GM21526 (cell line): ENCODE measurements around the gene GNMT.
"Not testable (repeated sequence)": the region's sequence is repeated elsewhere in the genome, so short reads cannot be mapped to it uniquely, and the experiment has no call there.

Experiments
- ATAC-seq: cut with Tn5 transposase; IDR thresholded peaks from one replicate; pipeline ENCODE4 v1.9.1; 2021; ENCODE audit warnings: moderate library complexity; ENCODE audit not compliant: unreplicated experiment, low FRiP score

The GNMT gene

DNA sequence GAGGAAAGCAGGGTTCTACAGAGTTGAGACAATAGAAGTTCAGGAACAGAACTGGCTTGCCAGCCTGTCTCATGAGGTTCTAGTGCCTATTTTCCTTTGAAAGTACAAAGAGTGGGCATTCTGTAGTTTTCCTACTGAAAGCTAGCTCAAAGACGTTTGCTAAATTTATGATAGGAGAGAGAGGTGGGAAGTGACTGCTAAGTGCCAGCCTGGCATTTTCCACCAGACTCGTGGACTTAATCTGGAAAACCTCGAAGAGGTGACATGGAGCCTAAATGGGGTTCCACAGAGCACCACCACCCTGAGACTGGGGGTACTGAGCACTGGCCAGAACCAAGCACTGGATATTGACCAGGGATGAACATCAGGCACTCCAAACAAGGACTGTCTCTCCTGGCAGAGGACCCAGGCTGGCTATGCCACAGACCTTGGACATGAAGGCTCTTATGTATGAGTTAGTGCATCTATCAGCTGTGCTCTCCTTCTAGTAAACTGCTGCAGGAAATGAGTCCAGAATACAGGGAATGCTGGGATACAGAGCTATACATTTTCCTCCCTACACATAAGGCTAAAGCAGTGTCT is 11.3 kb downstream of the GNMT start:
- no peak for ATAC-seq

DNA sequence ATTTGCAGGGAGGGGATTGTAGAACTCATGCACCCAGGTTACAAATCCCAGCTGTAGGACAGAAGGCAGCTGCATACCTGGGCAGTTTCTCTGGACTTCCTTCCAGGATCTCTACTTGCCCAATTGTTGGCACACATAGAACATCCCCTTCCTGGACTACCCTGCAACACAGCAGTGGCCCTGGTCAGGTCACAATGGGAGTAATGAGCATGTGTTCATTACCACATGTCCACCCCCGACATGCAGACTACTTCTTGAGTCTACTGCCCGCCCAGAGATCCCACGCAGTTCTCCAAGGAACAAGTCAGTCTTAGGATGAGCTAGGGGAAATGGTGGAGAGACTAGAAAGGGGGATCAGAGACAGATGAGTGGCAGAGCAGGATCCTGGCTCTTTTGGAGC is 13.4 kb downstream of the GNMT start:
- no peak for ATAC-seq

DNA sequence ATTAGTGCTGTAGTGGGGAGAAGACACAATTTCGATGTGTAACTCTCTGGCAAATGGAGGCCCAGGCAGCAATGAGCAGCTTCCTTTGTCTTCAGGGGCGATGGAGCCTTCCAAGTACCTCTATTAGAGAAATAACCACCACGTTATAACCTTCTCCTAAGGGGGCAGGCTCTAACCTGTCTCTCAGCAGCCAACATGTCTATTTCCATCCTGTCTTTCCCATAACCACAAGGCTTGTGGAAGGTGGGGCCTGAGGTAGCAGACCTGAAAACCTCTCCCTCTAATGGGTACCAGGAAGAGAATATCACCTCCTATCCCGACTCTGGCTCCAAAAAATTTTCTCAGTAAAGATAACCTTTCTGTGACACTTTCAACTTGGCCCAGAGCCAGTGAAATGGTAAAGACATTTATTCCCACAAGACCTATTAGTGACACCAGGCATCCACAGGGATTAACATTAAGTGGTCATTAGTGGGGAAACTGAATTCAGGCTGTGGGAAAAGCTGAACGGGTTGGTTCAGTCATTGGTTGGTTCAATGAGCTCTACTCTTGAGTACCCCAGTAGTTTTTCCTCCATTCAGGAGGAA is 14.5 kb downstream of the GNMT start:
- ATAC-seq = no peak

DNA sequence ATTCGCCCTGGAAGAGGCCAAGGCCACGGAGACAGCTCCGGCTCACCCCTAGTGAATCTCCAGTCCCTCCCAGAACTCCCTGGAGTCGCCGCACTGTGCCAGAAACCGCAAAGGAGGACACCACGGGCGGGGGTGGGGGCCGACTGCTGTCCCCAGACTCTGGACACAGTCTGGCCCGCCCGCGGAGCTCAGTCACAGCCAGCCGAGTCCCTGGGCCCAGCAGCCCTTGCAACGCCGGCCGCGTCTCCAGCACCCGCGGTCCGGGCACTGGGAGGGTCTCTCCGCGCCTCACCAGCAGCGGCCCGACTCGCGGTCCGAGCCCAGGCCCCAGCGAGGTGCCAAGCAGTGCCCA is 17.9 kb downstream of the GNMT start:
- no peak for ATAC-seq

DNA sequence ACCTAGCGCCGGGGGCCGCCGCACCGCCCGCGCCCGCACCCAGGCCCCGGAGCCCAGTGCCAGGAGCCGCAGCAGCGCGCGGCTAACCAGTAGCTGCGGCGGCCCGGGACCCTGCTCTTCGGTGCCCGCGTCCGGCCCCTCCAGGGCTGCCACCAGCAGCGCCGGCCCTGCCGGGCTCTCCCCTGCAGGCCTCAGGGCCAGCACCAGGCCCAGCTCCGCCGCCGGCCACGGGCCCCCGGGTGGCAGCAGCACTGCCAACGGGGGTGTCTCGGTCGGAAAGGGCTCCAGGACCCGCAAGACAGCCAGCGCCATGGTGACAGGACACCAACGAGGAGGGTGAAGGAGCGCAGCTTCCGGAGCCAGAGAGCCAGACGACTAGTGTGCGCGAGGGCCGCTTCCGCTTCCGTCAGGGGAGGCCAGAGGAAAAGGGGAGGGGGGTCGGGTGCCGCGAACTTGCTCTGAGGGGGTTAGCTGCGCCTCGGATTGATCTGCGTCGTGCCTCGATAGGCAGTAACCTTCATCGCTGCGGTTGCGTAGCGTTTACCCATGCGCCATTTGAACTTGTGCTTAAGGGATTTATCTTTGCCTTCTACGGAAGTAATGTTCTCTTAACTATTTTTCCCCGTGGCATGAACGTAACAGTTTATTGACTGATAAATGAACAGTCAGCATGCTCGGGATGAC is 18.4 kb downstream of the GNMT start, which contains the start of gene PEX6:
Gene PEX6, minus strand, starts transcription at position 343 of the 684 bp plus-strand sequence. Its CDS starts 31 bp downstream, at position 312.
- ATAC-seq = peak; percentile 71

- peak; percentile 1 for ATAC-seq
Measured at GRCh38 chr6:42979523-42980177, 19.1 kb downstream of the GNMT start.

DNA sequence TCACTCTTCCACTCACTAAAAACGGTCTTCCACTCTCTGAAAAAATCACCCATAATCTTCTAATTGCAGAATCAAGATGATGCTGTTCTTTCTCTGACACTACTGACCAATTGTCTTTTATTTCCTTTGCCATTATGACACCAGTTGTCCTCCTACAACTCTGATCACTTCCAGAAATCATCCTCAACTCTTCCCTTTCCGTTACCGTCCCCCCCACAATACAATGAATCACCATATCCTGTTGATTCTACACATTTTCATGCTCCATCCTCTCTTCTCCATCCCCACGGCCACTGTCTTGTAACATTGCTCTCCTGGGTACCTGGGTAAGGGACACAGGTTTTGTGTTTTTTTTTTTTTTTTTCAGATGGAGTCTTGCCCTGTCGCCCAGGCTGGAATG is 21.3 kb downstream of the GNMT start:
- no peak for ATAC-seq

DNA sequence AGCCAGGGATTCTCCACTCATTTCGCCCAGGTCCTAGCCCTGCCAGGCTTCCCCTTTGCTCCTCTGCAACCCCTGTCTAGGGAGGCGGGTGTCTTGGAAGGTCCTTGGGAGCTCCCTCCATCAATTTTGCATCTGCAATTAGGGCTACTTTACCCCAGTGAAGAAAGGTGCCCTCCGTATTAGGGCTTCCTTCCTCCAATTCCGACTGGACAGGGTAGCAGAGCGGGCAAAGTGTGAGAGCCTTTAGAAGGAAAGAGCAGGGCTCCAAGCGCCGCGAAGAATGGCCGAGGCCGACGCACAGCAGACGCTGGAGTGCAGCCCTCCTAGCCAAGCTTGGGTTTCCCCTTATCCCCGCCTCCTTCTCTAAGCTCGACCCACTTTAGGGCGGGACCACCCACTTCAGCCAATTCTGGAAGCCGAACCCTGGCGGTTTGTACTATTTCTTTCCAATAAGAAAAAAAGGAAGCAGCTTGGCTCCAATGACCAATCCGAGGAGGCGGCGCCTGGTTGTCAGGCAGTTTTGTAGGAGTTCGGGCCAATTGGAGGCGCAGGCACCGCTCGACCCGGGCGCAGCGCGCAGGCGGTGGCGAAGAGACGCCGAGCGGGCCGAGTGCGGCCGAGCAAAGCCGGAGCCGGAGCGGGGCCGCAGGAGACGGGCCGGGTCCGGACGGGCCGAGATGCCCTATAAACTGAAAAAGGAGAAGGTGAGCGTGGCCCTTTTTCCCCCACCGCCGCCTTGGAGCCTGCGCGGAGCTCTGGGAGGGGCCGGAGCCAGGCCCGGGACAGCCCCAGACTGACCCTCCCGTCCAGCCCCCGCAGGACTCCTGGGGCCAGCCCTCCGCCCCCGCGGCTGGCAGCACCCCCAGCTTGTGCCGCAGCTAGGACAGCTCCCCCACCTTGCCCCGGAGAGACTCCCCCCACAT is 23.7 kb downstream of the GNMT start, which contains the start of gene PPP2R5D:
Gene PPP2R5D, plus strand, starts transcription at position 570 of the 923 bp plus-strand sequence. Its CDS starts 108 bp downstream, at position 678.
- peak; percentile 88 for ATAC-seq

DNA sequence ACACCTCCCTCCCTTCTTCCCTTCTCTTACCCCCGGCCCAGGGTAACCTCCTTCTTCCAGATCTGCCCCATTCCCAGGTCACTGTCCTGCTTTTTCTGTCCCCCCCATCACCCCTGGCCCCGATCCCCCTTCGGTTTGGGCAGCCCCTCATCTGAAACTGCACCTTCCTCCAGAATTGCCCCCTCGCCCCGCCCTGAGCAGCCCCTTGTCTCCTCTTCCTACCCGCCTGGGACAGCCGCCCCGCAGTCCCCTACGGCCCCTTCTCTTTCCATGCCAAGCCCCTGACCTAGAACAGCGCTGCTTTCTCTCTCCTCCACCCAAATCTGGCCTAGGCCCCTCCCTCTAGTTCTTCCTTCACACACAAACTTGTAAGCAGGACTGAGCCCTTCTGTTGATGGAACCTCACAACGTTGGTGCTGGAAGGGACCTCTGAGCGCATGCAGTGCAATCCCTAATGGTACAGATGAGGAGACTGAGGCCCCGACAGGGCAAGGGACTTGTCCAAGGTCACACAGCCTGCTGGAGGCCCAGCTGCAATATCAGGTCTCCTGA is 24.4 kb downstream of the GNMT start:
- ATAC-seq = no peak

DNA sequence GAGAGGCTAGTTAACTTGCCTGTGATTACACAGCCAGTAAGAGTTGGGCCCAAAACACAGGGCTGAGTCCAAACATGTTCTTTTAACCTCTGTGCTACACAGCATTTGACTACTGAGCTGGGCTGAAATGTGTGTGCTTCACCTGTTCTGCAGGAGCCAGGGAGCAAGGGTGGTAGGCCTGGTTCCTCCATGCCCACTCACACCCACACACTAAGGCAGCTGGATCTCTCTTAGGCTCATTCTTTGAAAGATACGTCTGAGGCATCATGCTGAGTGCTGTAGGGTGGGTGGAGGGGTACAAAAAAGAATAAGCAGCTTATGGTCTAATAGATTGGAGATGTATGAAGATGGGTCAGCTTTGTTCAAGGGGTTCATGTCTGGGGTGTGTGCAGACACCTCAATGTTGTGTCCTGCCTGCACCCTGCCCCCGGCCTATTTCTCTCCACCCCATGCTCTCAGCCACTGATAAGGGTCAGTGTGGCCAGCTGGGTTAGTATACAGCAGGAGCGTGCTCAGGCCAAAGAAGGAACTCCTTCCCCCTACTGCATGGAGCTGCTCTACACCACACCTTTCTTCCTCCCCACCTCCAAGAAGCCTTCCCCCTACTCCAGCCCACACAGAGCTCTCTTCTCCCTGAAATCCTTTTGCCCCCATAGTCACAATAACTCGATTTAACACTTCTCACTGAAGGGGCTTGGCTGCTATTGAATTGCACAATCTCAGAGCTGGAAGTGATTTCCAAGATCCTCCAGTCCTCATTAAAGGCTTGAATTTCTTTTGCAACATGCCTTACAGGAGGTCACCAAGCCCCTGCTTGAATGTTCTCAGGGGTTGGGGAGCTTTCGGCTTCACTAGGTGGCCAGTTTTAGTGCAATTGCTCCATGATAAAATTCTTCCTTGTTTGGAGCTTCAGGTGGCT is 27.2 kb downstream of the GNMT start:
- ATAC-seq = no peak

- ATAC-seq = no peak
Measured at GRCh38 chr6:42988486-42989020, 28.0 kb downstream of the GNMT start.

DNA sequence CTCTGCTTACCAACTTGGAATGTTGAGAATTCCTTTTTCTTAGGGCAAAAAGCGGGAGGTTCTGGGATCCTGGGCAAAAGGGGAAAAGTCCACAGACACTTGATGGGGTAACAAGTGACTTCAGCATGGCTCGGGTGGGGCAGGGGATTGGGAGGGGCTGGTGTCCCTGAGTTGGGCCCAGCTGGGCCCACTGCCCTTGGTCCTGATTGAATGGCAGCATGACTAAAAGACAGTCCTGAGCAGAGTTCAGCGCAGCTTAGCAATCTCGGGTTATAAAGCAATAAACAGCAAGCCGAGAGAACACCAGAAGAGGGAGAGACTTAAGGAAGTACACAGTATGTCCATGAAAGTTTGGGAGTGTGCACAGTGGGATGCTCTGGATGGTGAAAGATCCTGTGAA is 29.4 kb downstream of the GNMT start:
- no peak for ATAC-seq

- no peak for ATAC-seq
Measured at GRCh38 chr6:42993445-42993844, 32.9 kb downstream of the GNMT start.

GRCh38 chr6:42996513-42996912 is 36.0 kb downstream of the GNMT start:
- ATAC-seq = no peak

- ATAC-seq = not testable (repeated sequence)
Measured at GRCh38 chr6:42998205-42998604, 37.7 kb downstream of the GNMT start.

DNA sequence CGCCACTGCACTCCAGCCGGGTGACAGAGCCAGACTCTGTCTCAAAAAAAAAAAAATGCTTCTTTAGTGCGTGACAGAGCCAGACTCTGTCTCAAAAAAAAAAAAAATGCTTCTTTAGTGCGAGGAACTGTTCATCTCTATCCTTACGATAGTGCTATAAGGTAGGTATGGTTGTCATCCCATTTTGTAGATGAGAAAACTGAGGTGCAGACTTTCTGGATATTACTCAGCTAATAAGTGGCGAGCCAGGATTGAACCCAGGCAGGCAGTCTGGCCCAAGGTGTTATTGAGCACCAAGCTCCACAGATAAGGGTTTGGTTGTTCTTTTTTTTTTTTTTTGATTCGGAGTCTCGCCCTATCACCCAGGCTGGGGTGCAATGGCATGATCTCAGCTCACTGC is 41.3 kb downstream of the GNMT start:
- no peak for ATAC-seq

- no peak for ATAC-seq
Measured at GRCh38 chr6:43005844-43006243, 45.3 kb downstream of the GNMT start.

DNA sequence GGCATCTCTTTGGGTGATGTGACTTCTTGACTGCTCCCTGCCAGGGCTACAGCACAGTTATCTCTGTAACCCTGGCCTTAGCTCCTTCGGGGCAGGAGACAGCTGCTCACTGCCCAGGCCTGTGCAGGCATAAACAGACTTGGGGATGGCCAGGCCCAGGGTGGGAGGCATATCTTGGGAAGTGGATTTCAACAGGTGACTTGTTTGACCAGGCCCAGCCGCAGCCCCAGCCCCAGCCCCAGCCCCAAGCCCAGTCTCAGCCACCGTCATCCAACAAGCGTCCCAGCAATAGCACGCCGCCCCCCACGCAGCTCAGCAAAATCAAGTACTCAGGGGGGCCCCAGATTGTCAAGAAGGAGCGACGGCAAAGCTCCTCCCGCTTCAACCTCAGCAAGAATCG is 45.7 kb downstream of the GNMT start:
- ATAC-seq = no peak

DNA sequence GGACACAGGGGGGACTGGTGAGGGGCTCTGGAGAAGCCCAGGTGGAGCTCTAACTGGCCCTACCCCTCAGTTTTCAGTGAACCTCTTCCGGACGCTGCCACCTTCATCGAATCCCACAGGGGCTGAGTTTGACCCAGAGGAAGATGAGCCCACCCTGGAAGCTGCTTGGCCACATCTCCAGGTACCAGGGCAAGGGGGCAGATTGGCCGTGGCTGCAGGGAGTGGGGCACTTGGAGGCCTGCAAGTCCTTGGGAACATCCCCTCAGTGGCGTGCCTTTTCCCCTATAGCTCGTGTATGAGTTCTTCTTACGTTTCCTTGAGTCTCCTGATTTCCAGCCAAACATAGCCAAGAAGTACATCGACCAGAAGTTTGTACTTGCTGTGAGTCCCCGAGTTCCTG is 46.6 kb downstream of the GNMT start:
- ATAC-seq = no peak
